Cerebellar nuclear complex (tissue), 1 donor: Measurements from ENCODE around the gene STRN4.
"Not testable (repeated sequence)": the region's sequence is repeated elsewhere in the genome, so short reads cannot be mapped to it uniquely, and the experiment has no call there.

ENCODE experiments used
- DNase-seq, 2 experiments: peaks; one replicate each; lab custom pipeline; 2025; lab: John Stamatoyannopoulos, UW

STRN4 gene

DNA sequence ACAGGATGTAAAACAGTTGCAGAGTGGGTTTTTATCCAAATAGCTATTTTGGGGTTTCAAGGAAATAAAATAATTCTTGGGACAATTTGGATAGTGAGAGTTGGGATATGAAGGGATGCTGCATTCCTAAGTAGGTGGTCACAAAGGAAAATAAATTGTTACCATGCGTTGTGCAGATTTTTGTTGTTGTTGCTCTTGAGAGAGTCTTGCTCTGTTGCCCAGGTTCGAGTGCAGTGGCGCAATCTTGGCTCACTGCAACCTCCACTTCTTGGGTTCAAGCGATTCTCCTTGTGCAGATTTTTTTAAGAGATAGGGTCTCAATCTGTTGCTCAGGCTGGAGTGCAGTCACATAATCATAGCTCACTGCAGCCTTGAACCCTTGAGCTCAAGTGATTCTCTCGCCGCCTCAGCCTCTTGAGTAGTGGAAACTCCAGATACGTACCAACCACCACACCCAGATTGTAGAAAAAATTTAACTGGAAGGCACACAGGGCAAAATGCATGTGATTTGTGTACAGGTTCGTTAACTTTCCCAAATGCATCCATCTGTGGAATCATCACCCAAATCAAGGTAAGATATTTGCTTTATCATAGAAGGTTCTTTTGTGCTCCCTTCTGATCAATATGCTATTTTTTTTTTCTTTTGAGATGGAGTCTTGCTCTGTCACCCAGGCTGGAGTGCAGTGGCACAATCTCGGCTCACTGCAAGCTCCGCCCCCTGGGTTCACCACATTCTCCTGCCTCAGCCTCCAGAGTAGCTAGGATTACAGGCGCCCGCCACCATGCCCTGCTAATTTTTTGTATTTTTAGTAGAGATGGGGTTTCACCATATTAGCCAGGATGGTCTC is 26.1 kb upstream of the STRN4 start:
- DNase-seq, result no peak

GRCh38 chr19:46768746-46769145 is 22.5 kb upstream of the STRN4 start:
- DNase-seq, result not testable (repeated sequence)

- no peak for DNase-seq
These were observed 20.5 kb upstream of the STRN4 start for GRCh38 chr19:46766569-46767317.

GRCh38 chr19:46764817-46765291 is 18.6 kb upstream of the STRN4 start:
- no peak for DNase-seq

- DNase-seq, result no peak
These were observed 16.1 kb upstream of the STRN4 start for GRCh38 chr19:46762245-46762890.

DNA sequence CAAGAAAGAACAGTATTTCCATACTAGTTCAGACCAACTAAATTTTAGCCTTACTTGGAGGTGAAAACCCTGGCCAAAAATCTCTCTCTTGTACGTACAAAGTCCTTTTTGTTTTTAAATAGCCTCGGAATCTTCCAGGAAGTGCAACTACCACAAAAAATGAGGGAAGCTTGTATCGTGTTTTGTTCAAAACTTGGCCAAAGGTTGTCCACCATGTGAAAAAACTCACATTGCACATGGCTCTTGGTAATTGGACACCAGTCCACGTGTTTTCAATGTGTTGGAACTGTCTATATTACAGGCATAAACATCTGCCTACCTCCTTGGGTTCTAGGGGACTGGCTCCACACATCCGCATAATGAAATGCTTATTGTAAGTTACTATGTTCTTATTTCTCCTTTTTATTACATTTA is 15.2 kb upstream of the STRN4 start:
- no peak for DNase-seq

DNA sequence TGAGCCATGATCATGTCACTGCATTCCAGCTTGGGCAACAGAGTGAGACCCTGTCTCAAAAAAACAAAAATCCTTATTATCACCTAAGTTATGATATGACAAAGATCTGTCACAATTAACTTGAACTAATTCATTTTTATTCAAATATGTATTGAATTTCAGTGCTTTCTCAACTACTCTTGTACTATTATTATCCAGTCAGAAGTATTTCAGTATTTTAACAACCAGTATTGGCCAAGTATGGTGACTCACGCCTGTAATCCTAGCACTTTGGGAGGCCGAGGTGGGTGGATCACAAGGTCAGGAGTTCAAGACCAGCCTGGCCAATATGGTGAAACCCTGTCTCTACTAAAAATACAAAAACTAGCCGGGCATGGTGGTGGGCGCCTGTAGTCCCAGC is 14.6 kb upstream of the STRN4 start:
- DNase-seq, result not testable (repeated sequence)

DNA sequence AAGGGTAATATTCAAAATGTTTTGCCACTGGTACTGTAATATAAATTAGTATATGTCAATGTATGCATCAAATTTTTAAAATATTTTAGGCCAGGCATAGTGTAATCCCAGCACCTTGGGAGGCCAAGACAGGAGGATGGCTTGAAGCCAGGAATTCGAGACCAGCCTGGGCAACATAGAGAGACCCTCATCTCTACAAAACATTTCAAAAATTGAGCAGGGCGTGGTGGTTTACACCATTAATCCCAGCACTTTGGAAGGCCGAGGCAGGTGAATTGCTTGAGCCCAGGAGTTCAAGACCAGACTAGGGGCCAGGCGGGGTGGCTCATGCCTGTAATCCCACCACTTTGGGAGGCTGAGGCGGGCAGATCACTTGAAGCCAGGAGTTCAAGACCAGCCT is 14.1 kb upstream of the STRN4 start:
- no peak for DNase-seq

GRCh38 chr19:46759817-46760333 is 13.6 kb upstream of the STRN4 start:
- no peak for DNase-seq

GRCh38 chr19:46759206-46759605 is 13.0 kb upstream of the STRN4 start:
- no peak for DNase-seq

DNA sequence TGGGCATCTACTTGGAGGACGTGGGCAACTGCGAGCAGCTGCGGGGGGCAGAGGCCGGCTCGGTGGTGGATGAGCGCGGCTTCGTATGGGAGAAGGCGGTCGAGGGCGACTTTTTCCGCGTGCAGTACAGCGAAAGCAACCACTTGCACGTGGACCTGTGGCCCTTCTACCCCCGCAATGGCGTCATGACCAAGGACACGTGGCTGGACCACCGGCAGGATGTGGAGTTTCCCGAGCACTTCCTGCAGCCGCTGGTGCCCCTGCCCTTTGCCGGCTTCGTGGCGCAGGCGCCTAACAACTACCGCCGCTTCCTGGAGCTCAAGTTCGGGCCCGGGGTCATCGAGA is 10.3 kb upstream of the STRN4 start:
- no peak for DNase-seq

DNA sequence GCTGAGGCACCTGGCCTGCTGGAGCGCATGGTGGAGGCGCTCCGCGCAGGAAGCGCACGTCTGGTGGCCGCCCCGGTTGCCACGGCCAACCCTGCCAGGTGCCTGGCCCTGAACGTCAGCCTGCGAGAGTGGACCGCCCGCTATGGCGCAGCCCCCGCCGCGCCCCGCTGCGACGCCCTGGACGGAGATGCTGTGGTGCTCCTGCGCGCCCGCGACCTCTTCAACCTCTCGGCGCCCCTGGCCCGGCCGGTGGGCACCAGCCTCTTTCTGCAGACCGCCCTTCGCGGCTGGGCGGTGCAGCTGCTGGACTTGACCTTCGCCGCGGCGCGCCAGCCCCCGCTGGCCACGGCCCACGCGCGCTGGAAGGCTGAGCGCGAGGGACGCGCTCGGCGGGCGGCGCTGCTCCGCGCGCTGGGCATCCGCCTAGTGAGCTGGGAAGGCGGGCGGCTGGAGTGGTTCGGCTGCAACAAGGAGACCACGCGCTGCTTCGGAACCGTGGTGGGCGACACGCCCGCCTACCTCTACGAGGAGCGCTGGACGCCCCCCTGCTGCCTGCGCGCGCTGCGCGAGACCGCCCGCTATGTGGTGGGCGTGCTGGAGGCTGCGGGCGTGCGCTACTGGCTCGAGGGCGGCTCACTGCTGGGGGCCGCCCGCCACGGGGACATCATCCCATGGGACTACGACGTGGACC is 9.7 kb upstream of the STRN4 start:
- DNase-seq, result no peak

DNA sequence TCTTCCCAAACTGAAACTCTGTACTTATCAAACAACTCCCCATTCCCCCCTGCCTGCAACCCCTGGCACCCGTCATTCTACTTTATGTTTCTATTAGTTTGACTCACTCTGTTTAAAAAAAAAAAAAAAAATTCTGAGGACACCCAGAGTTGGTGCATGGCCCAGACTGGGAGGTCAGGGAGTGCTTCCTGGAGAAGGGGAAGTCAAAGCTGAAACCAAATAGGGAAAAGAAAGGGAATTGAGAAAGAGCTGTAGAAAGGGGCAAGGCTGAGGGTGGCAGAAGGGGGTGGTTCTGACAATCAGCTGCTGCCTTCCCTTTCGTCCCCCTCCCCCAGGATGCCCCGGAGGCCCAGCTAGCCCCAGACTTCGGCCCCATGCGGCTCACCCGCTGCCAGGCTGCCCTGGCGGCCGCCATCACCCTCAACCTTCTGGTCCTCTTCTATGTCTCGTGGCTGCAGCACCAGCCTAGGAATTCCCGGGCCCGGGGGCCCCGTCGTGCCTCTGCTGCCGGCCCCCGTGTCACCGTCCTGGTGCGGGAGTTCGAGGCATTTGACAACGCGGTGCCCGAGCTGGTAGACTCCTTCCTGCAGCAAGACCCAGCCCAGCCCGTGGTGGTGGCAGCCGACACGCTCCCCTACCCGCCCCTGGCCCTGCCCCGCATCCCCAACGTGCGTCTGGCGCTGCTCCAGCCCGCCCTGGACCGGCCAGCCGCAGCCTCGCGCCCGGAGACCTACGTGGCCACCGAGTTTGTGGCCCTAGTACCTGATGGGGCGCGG is 9.0 kb upstream of the STRN4 start:
- DNase-seq, result no peak

DNA sequence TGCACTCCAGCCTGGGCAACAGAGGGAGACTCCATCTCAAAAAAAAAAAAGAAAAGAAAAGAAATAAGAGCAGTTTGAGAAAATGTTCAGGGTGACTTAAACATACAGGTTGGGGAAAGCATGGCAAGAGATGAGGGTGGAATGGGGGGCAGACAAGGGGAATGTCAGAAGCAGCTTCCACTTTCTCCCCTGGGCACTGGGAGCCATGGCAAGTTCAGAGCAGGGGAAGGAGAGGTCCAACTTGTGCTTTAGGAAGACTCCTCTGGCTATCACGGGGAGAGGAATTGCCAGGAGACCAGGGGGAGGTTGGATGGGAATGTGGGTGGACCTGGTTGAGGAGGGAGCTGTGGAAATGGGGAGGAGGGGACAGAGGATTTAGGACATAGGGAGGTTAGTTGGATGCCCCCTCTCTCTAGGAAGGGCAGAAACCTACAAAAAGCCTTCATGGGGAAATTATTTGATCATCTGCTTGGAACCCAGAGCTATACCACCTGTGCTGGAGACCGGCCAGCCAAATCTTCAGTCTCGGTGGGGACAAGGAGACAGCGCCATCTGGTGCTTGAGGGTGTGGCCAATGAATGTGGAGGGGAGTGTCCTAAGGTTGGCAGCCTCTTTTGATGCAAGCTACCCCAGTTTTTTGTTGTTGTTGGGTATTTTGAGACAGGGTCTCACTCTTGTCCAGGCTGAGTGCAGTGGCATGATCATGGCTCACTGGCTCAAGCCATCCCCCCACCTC is 7.3 kb upstream of the STRN4 start:
- peak in 1 of 2 experiments; percentile 46 for DNase-seq

DNA sequence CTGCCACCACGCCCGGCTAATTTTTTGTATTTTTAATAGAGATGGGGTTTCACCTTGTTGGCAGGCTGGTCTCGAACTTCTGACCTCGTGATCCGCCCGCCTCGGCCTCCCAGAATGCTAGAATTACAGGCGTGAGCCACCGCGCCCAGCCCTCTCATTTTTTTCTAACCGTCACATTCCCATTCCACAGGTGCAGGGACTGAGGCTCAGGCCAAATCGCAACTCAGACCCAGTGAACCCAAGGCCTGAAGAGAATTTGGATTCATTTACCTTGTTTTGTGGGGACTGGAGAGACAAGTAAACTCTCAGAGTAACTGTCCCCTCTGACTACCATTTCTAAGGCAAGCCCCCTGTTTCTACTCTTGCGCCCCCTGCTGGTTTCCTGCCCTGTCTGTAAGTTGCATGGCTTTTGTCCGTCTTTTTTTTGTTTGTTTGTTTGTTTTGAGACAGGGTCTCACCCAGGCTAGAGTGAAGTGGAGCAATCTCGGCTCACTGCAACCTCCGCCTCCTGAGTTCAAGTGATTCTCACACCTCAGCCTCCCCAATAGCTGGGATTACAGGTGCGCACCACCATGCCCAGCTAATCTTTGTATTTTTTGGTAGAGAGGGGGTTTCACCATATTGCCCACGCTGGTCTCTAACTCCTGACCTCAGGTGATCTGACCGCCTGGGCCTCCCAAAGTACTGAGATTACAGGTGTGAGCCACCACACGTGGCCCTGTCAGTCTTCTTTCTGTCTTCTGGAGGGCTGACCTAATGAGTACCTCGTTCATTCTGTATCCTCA is 2.3 kb upstream of the STRN4 start:
- DNase-seq, result no peak

DNA sequence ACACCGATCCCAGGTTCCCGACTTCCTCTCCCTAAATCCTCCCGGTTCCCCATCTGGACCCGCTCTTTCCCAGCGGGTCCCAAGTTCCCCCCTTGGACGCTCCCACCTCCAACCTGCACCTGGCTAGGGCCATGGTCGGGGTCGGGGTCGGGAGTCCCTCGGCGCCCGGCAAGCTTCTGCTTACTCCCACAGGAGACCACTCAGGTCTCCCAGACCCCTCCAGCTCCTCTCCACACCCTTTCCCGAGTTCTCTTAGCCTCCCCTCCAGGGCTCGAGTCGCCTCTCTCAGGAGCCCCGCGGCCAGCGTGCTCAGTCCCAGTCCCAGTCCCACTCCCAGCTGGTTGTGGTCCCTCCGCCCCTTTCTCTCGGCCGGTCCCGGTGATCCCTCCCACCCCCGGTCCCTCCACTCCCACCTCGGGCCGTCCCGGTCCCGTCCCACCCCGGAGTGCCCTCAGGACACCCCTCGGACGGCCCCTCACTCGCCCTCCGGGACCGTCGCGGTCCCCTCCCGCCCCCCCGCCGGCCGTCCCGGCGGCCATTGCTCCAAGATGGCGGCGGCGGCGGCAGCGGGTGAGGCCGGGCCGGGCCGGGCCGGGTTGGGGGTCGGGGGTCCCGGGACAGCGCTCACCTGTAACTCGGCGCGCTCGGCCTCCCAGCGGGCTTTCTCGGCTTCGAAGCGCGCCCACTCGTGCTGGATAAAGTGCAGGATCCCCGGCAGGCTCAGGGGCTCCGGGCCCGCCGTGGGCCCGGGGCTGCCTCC is 549 bp downstream of the STRN4 start, which contains the start of gene FKRP:
TSS of gene FKRP (plus strand) at position 537 of the 760 bp plus-strand sequence. CDS start 9,394 bp downstream, outside the sequence.
- DNase-seq, result no peak

GRCh38 chr19:46745030-46745429 is 1.2 kb downstream of the STRN4 start:
- no peak for DNase-seq

- no peak for DNase-seq
These were observed 2.1 kb downstream of the STRN4 start for GRCh38 chr19:46744005-46744691.
